Calu3 (cell line): ENCODE results near the gene DGCR8. TPM values are rescaled to one million over a fixed set of nuclear protein-coding genes. Genes with fewer than 3 reads are reported as not detected.

Experiments used
- BruUV-seq: library from RNA; stranded (reverse); fragments of 400-500 nt; replicated peaks from 2 replicates; lab custom pipeline; 2021; lab: Mats Ljungman, UMichigan
- CTCF ChIA-PET: fragments of 300-600 bp; sonication (Branson Sonifier 250); formaldehyde crosslinking; loops from one replicate; lab custom pipeline; 2022; ENCODE audit warnings: antibody characterized with exemption; lab: Charles Lee
- DNase-seq: peaks from one replicate; pipeline ENCODE4 v3.0.0; 2022
- H3K27ac Mint-ChIP-seq: one replicate; pipeline ENCODE4 v1.8.0; 2022; ENCODE audit warnings: mixed read lengths; ENCODE audit not compliant: unreplicated experiment
- H3K27me3 Mint-ChIP-seq: one replicate; pipeline ENCODE4 v1.8.0; 2022; ENCODE audit warnings: mixed read lengths; ENCODE audit not compliant: unreplicated experiment
- H3K36me3 Mint-ChIP-seq: one replicate; pipeline ENCODE4 v1.8.0; 2022; ENCODE audit warnings: mild to moderate bottlenecking, moderate library complexity, mixed read lengths; ENCODE audit not compliant: insufficient read depth, unreplicated experiment
- H3K4me1 Mint-ChIP-seq: one replicate; pipeline ENCODE4 v1.8.0; 2022; ENCODE audit warnings: mild to moderate bottlenecking, low read depth, mixed read lengths; ENCODE audit not compliant: unreplicated experiment
- H3K4me3 Mint-ChIP-seq: one replicate; pipeline ENCODE4 v1.8.0; 2022; ENCODE audit warnings: mild to moderate bottlenecking, low read depth, moderate library complexity, mixed read lengths; ENCODE audit not compliant: unreplicated experiment
- H3K9me3 Mint-ChIP-seq: one replicate; pipeline ENCODE4 v1.8.0; 2022; ENCODE audit warnings: low read depth, mixed read lengths; ENCODE audit not compliant: unreplicated experiment
- intact Hi-C: fragments of 100-400 bp; cut with micrococcal nuclease; formaldehyde crosslinking; loops from one replicate; pipeline ENCODE4 v1.10.0; 2022; ENCODE audit not compliant: unreplicated experiment
- total RNA-seq: library from RNA; stranded (reverse); gene quantifications from 2 replicates; pipeline ENCODE4 v1.2.3, GENCODE V29; 2022
- TF ChIP-seq, protein P1 (sequence below): fragments of 200-600 bp; IDR thresholded peaks from one replicate; pipeline ENCODE4 v1.8.0; 2022; ENCODE audit warnings: antibody characterized with exemption; ENCODE audit not compliant: unreplicated experiment

The DGCR8 gene
- total RNA-seq, 1 experiment from 2014 or later = 54.7 TPM

DNA sequence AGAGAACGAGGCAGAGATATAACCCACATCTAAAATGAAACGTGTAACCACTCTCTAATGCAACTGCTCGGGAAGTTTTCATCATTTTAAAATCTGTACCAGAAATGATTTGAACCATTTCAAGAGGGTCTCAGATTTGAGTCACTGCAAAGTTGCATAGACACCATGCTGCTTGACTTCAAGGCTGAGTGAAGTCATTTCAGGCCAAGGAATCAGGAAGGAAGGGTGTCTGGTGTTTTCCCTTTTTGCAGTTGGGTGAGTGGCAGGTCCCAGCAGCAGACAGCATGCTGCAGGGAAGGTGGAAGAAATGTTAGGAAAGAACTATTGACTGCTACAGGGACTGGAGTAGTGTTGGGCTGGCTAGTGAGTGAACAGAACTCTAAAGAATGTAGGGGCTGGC, 42.6 kb upstream of the DGCR8 start:
- DNase-seq = no peak
- Mint-ChIP-seq H3K36me3 (peaks cover 28% of the 10 kb centered on the region), H3K9me3 (no peaks in the 10 kb centered on the region), H3K4me3 (no peak overlapping the region), H3K27ac (no peak overlapping the region), H3K27me3 (no peaks in the 10 kb centered on the region), H3K4me1 (no peaks in the 10 kb centered on the region)
- intact Hi-C loops = no loop called here
- TF ChIP-seq, protein P1, sequence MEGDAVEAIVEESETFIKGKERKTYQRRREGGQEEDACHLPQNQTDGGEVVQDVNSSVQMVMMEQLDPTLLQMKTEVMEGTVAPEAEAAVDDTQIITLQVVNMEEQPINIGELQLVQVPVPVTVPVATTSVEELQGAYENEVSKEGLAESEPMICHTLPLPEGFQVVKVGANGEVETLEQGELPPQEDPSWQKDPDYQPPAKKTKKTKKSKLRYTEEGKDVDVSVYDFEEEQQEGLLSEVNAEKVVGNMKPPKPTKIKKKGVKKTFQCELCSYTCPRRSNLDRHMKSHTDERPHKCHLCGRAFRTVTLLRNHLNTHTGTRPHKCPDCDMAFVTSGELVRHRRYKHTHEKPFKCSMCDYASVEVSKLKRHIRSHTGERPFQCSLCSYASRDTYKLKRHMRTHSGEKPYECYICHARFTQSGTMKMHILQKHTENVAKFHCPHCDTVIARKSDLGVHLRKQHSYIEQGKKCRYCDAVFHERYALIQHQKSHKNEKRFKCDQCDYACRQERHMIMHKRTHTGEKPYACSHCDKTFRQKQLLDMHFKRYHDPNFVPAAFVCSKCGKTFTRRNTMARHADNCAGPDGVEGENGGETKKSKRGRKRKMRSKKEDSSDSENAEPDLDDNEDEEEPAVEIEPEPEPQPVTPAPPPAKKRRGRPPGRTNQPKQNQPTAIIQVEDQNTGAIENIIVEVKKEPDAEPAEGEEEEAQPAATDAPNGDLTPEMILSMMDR = no peak
- no TSS peak for BruUV-seq
- CTCF ChIA-PET = no interaction called here

DNA sequence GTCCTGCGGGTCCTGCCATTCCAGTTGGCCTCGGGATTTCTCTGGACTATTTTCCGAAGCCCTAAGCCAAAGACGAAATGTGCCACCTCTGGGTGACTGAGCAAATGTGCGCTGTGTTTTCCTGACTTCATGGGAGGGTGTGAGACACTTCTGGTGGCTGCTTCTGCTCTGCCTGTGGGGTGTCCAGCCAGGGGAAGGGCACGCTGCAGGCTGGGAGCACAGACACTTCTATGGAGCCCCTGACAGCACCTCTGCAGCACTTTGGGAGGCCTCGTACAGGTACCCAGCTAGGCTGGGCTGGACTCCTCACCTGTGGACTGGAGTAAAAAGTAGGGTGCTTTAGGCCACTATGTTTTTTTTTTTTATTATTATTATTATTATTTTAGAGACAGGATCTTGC, 41.5 kb upstream of the DGCR8 start:
- Mint-ChIP-seq H3K27me3 (no peaks in the 10 kb centered on the region), H3K4me3 (no peak overlapping the region), H3K4me1 (no peaks in the 10 kb centered on the region), H3K9me3 (no peaks in the 10 kb centered on the region), H3K36me3 (peaks cover 28% of the 10 kb centered on the region), H3K27ac (no peak overlapping the region)
- intact Hi-C loops = no loop called here
- CTCF ChIA-PET = no interaction called here
- TF ChIP-seq, protein P1 = no peak
- no peak for DNase-seq
- no TSS peak for BruUV-seq

DNA sequence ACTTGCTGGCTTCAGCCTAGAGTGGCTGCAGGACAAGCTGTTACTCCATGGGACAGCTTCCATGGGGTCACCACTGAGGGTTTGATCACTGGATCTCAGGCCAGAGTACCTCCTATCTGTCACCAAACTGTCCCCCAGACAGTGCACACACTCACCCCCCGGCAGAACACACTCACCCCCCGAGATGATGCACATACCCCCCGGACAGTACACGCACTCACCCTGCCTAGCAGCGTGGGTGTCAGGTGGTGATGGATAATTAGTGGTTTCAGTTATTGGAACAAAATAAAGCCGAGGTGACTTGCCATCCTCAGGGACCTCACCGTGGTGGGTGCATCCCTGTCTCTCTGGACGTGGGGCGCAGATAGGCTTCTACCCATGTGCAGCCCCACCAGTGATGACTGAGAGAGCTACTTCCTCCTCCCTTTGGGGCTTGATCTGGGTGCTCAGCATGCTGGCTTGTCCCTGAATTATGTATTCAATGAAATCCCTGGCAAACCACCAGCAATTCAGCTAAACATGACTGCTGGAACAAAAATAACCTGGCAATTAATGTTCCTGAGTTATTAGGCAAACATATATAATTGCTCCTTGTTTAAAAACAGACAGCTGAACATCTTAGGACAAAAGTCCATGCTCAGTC, 40.2 kb upstream of the DGCR8 start:
- H3K4me1 Mint-ChIP-seq = no peaks in the 10 kb centered on the region
- TF ChIP-seq, protein P1 = no peak

DNA sequence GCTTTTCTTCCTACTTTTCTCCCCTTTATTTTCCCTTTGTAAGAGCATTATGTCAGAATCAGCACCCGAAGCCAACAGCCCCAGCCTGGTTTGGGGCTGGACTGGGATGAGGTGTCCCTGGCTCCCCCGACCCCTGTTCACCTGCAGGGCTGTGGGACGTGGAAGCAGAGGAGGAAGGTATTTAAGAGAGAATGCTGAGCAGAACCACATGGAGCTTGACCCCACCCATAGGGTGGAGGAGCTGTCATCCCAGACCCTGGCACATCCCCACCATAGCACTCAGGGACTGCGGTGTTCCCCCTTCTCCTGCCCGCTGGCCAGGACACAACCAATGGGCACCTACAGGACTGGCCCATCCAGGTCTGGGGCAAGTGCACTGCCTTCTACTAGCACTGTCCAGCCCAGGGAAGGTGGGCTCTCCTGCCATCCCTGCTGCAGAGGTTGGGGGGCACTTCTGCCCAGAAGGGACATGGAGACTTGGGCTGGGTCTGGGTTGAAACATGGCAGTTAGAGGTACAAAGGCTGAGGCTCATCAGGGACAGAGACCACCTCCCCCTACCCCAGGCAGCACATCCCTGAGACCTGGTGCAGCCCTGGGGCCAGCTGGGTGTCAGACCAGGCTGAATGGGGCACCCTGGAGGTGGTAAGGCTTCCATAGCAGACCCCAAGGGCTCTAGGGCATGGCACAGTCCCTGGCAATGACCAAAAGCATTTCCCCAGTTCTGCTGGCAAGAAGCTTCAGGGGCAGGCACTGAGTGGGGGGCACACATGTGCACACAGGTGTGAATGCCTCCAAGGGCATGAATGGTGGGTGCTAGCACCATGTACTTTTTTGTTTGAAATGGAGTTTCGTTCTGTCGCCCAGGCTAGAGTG, 39.5 kb upstream of the DGCR8 start:
- intact Hi-C loops = no loop called here
- no TSS peak for BruUV-seq
- CTCF ChIA-PET = no interaction called here
- Mint-ChIP-seq H3K36me3 (peaks cover 26% of the 10 kb centered on the region), H3K9me3 (no peaks in the 10 kb centered on the region), H3K4me1 (no peaks in the 10 kb centered on the region), H3K4me3 (no peak overlapping the region), H3K27me3 (no peaks in the 10 kb centered on the region), H3K27ac (no peak overlapping the region)
- no peak for DNase-seq
- TF ChIP-seq, protein P1 = no peak

More for the DNA sequence above, 40.2 kb upstream of the DGCR8 start:
- DNase-seq = no peak
- Mint-ChIP-seq H3K9me3 (no peaks in the 10 kb centered on the region), H3K36me3 (peaks cover 32% of the 10 kb centered on the region), H3K4me3 (no peak overlapping the region), H3K27ac (no peak overlapping the region), H3K27me3 (no peaks in the 10 kb centered on the region)
- CTCF ChIA-PET = no interaction called here
- intact Hi-C loops = no loop called here
- BruUV-seq = no TSS peak
